MM.1S (cell line): ENCODE results near the gene TMEM182.

ENCODE experiments used
- DNase-seq: peaks from one replicate; pipeline ENCODE4 v3.0.0-alpha.2; 2015
- H2AFZ ChIP-seq: fragments of 300-600 bp; sonication (generic); 2 replicates; pipeline ENCODE4 v1.6.0; 2016; ENCODE audit warnings: antibody characterized with exemption, low read length
- H3F3A ChIP-seq: fragments of 300-600 bp; sonication (generic); 2 replicates; pipeline ENCODE4 v1.6.1; 2016; ENCODE audit warnings: mild to moderate bottlenecking, antibody characterized with exemption, low read length, moderate library complexity, mixed read lengths; ENCODE audit not compliant: insufficient read depth
- H3K27ac ChIP-seq: fragments of 300-600 bp; sonication (generic); 2 replicates; pipeline ENCODE4 v1.5.1; 2016; ENCODE audit warnings: mild to moderate bottlenecking, low read length
- H3K27me3 ChIP-seq: fragments of 300-600 bp; sonication (generic); replicated peaks from 2 replicates; pipeline ENCODE4 v1.6.0; 2016; ENCODE audit warnings: low read length; ENCODE audit not compliant: insufficient read depth
- H3K36me3 ChIP-seq: fragments of 300-600 bp; sonication (generic); replicated peaks from 2 replicates; pipeline ENCODE4 v1.6.1; 2016; ENCODE audit warnings: mild to moderate bottlenecking, low read length, mixed read lengths; ENCODE audit not compliant: insufficient read depth
- H3K4me1 ChIP-seq: fragments of 300-600 bp; sonication (generic); 2 replicates; pipeline ENCODE4 v1.6.1; 2016; ENCODE audit warnings: low read length, mixed read lengths
- H3K4me2 ChIP-seq: fragments of 300-600 bp; sonication (generic); 2 replicates; pipeline ENCODE4 v1.6.0; 2016; ENCODE audit warnings: low read depth, low read length
- H3K4me3 ChIP-seq: fragments of 300-600 bp; sonication (generic); 2 replicates; pipeline ENCODE4 v1.5.1; 2016; ENCODE audit warnings: low read length, mixed read lengths
- H3K79me2 ChIP-seq: fragments of 300-600 bp; sonication (generic); 2 replicates; pipeline ENCODE4 v1.6.1; 2016; ENCODE audit warnings: mixed run types, low read length, mixed read lengths
- H3K9ac ChIP-seq: fragments of 300-600 bp; sonication (generic); 2 replicates; pipeline ENCODE4 v1.6.1; 2016; ENCODE audit warnings: low read length, mixed read lengths
- H3K9me2 ChIP-seq: fragments of 300-600 bp; sonication (generic); replicated peaks from 2 replicates; pipeline ENCODE4 v1.6.1; 2016; ENCODE audit warnings: mild to moderate bottlenecking, low read length, mixed read lengths; ENCODE audit not compliant: insufficient read depth
- H3K9me3 ChIP-seq: fragments of 300-600 bp; sonication (generic); replicated peaks from 2 replicates; pipeline ENCODE4 v1.6.1; 2016; ENCODE audit warnings: mild to moderate bottlenecking, low read length, mixed read lengths; ENCODE audit not compliant: insufficient read depth
- H4K20me1 ChIP-seq: fragments of 300-600 bp; sonication (generic); 2 replicates; pipeline ENCODE4 v1.6.1; 2016; ENCODE audit warnings: mild to moderate bottlenecking, low read length, moderate library complexity, mixed read lengths; ENCODE audit not compliant: insufficient read depth
- CTCF ChIP-seq: fragments of 300-600 bp; sonication (generic); IDR thresholded peaks from 2 replicates; pipeline ENCODE4 v1.5.1; 2016; ENCODE audit warnings: antibody characterized with exemption, low read length, mixed read lengths
- EZH2 ChIP-seq: fragments of 300-600 bp; sonication (generic); optimal IDR thresholded peaks from 2 replicates; pipeline ENCODE3; 2017; ENCODE audit warnings: low read depth, mild to moderate bottlenecking, antibody characterized with exemption, low read length, mixed read lengths
- EZH2phosphoT487 ChIP-seq: fragments of 300-600 bp; sonication (generic); IDR thresholded peaks from 2 replicates; pipeline ENCODE4 v1.6.1; 2018; ENCODE audit warnings: antibody characterized with exemption, low read length

TMEM182 gene

GRCh38 chr2:102801098-102801718 is 39.4 kb downstream of the TMEM182 start:
- no peak for TF ChIP-seq CTCF
- no peak for TF ChIP-seq EZH2
- TF ChIP-seq EZH2phosphoT487 = no peak
- no peak overlapping the region for H3K27ac ChIP-seq
- no peak overlapping the region for H2AFZ ChIP-seq
- no peaks in the 10 kb centered on the region for H3K79me2 ChIP-seq
- no peaks in the 10 kb centered on the region for H3K27me3 ChIP-seq
- H3K4me3 ChIP-seq = no peak overlapping the region
- no peak overlapping the region for H3K9ac ChIP-seq
- H4K20me1 ChIP-seq = no peaks in the 10 kb centered on the region
- no peak overlapping the region for H3K4me2 ChIP-seq
- H3F3A ChIP-seq = no peaks in the 10 kb centered on the region
- no peaks in the 10 kb centered on the region for H3K9me2 ChIP-seq
- DNase-seq = no peak
- no peaks in the 10 kb centered on the region for H3K9me3 ChIP-seq
- H3K4me1 ChIP-seq = peaks cover 6% of the 10 kb centered on the region; the same call in 1 of the 2 replicates
- no peaks in the 10 kb centered on the region for H3K36me3 ChIP-seq

GRCh38 chr2:102801858-102802699 is 40.2 kb downstream of the TMEM182 start:
- no peak overlapping the region for H2AFZ ChIP-seq
- no peak overlapping the region for H3K27ac ChIP-seq
- H3F3A ChIP-seq = no peaks in the 10 kb centered on the region
- no peak overlapping the region for H3K4me3 ChIP-seq
- no peaks in the 10 kb centered on the region for H3K36me3 ChIP-seq
- DNase-seq = no peak
- TF ChIP-seq CTCF = no peak
- no peak for TF ChIP-seq EZH2
- TF ChIP-seq EZH2phosphoT487 = no peak
- H3K9ac ChIP-seq = no peak overlapping the region
- no peaks in the 10 kb centered on the region for H3K27me3 ChIP-seq
- H3K9me3 ChIP-seq = no peaks in the 10 kb centered on the region
- peaks cover 6% of the 10 kb centered on the region; the same call in 1 of the 2 replicates for H3K4me1 ChIP-seq
- H3K79me2 ChIP-seq = no peaks in the 10 kb centered on the region
- no peaks in the 10 kb centered on the region for H3K9me2 ChIP-seq
- H4K20me1 ChIP-seq = no peaks in the 10 kb centered on the region
- no peak overlapping the region for H3K4me2 ChIP-seq

GRCh38 chr2:102803041-102803896 is 41.4 kb downstream of the TMEM182 start:
- Histone ChIP-seq H3K4me3 (no peak overlapping the region), H3K4me2 (no peak overlapping the region), H3K27me3 (no peaks in the 10 kb centered on the region), H3K9me3 (no peaks in the 10 kb centered on the region), H3K27ac (no peak overlapping the region), H4K20me1 (no peaks in the 10 kb centered on the region), H3K36me3 (no peaks in the 10 kb centered on the region), H3F3A (no peaks in the 10 kb centered on the region), H3K9ac (no peak overlapping the region), H2AFZ (no peak overlapping the region), H3K4me1 (peaks cover 6% of the 10 kb centered on the region; the same call in 1 of the 2 replicates), H3K79me2 (no peaks in the 10 kb centered on the region), H3K9me2 (no peaks in the 10 kb centered on the region)
- no peak for TF ChIP-seq EZH2
- no peak for TF ChIP-seq EZH2phosphoT487
- no peak for TF ChIP-seq CTCF
- no peak for DNase-seq
